Measurements from ENCODE around the gene JMJD1C. TPM values are rescaled to one million over a fixed set of nuclear protein-coding genes. Genes with fewer than 3 reads are reported as not detected.

The JMJD1C gene
- total RNA-seq, 1 experiment from 2014 or later: 180 TPM

- ChIA-PET CTCF (no interaction called here), POLR2A (no interaction called here)
- TF ChIP-seq ZNF281 (CRISPR knock-in tag; IDR thresholded peaks at IDR 0.05) (no peak), NFE2L1 (CRISPR knock-in tag; IDR thresholded peaks at IDR 0.05) (no peak), AFF4 (CRISPR knock-in tag; IDR thresholded peaks at IDR 0.05; ENCODE audit: borderline replicate concordance) (no peak), SMAD4 (CRISPR knock-in tag; IDR thresholded peaks at IDR 0.05) (no peak), TEAD4 (CRISPR knock-in tag; IDR thresholded peaks at IDR 0.05) (no peak), RELA (CRISPR knock-in tag; IDR thresholded peaks at IDR 0.05; ENCODE audit: borderline replicate concordance) (no peak), ZNF219 (CRISPR knock-in tag; IDR thresholded peaks at IDR 0.05; ENCODE audit: borderline replicate concordance) (no peak), ZNF317 (CRISPR knock-in tag; IDR thresholded peaks at IDR 0.05; ENCODE audit: borderline replicate concordance, low read depth) (no peak), TP53 (CRISPR knock-in tag; IDR thresholded peaks at IDR 0.05) (no peak), ZNF121 (CRISPR knock-in tag; IDR thresholded peaks at IDR 0.05) (no peak), JUN (CRISPR knock-in tag; IDR thresholded peaks at IDR 0.05) (no peak), NR3C1 (CRISPR knock-in tag; conservative IDR thresholded peaks at IDR 0.05; ENCODE audit: low read depth) (no peak), RORB (CRISPR knock-in tag; IDR thresholded peaks at IDR 0.05) (no peak)
- TF ChIP-seq, protein P1, sequence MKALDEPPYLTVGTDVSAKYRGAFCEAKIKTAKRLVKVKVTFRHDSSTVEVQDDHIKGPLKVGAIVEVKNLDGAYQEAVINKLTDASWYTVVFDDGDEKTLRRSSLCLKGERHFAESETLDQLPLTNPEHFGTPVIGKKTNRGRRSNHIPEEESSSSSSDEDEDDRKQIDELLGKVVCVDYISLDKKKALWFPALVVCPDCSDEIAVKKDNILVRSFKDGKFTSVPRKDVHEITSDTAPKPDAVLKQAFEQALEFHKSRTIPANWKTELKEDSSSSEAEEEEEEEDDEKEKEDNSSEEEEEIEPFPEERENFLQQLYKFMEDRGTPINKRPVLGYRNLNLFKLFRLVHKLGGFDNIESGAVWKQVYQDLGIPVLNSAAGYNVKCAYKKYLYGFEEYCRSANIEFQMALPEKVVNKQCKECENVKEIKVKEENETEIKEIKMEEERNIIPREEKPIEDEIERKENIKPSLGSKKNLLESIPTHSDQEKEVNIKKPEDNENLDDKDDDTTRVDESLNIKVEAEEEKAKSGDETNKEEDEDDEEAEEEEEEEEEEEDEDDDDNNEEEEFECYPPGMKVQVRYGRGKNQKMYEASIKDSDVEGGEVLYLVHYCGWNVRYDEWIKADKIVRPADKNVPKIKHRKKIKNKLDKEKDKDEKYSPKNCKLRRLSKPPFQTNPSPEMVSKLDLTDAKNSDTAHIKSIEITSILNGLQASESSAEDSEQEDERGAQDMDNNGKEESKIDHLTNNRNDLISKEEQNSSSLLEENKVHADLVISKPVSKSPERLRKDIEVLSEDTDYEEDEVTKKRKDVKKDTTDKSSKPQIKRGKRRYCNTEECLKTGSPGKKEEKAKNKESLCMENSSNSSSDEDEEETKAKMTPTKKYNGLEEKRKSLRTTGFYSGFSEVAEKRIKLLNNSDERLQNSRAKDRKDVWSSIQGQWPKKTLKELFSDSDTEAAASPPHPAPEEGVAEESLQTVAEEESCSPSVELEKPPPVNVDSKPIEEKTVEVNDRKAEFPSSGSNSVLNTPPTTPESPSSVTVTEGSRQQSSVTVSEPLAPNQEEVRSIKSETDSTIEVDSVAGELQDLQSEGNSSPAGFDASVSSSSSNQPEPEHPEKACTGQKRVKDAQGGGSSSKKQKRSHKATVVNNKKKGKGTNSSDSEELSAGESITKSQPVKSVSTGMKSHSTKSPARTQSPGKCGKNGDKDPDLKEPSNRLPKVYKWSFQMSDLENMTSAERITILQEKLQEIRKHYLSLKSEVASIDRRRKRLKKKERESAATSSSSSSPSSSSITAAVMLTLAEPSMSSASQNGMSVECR (CRISPR knock-in tag; IDR thresholded peaks at IDR 0.05; ENCODE audit: borderline replicate concordance): no peak
- TF ChIP-seq, protein P2, sequence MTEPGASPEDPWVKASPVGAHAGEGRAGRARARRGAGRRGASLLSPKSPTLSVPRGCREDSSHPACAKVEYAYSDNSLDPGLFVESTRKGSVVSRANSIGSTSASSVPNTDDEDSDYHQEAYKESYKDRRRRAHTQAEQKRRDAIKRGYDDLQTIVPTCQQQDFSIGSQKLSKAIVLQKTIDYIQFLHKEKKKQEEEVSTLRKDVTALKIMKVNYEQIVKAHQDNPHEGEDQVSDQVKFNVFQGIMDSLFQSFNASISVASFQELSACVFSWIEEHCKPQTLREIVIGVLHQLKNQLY (CRISPR knock-in tag; IDR thresholded peaks at IDR 0.05): no peak
- H3K27ac Mint-ChIP-seq: peak overlapping the region; percentile 37; the same call in 1 of the 2 replicates
- H3K36me3 Mint-ChIP-seq: no peaks in the 10 kb centered on the region
- no peak for ATAC-seq
- H3K9me3 Mint-ChIP-seq: no peaks in the 10 kb centered on the region
- no peak for DNase-seq (ENCODE audit: low spot score)
- no peak overlapping the region for H3K4me3 Mint-ChIP-seq
- H3K27me3 Mint-ChIP-seq (ENCODE audit: low read depth): no peaks in the 10 kb centered on the region
- peaks cover 28% of the 10 kb centered on the region for H3K4me1 Mint-ChIP-seq
These were observed 55.1 kb downstream of the JMJD1C start for GRCh38 chr10:63410633-63411032.
